H54 (cell line): ENCODE data around the gene YAP1.

Experiments used
- DNase-seq: peaks from one replicate; pipeline ENCODE4 v3.0.0; 2011; ENCODE audit warnings: low spot score, mixed read lengths; ENCODE audit not compliant: insufficient read length
- FAIRE-seq: peaks from 3 replicates; lab custom pipeline; 2011; peaks lifted over from hg19 to GRCh38; lab: Jason Lieb, UNC
- POLR2A ChIP-seq: IDR thresholded peaks from 2 replicates; pipeline ENCODE4 v1.6.1; 2011; ENCODE audit warnings: low read depth, mild to moderate bottlenecking, low read length

The YAP1 gene

GRCh38 chr11:102110761-102111010, 439 bp downstream of the YAP1 start:
- FAIRE-seq (no peak), DNase-seq (no peak)
- no peak for TF ChIP-seq POLR2A

- TF ChIP-seq POLR2A, result no peak
- DNase-seq, result peak; percentile 26
- FAIRE-seq, result no peak
These were observed 952 bp downstream of the YAP1 start for GRCh38 chr11:102111011-102111786.

- FAIRE-seq, result peak; percentile 95
- TF ChIP-seq POLR2A, result no peak
- DNase-seq, result peak; percentile 56
These were observed 1.7 kb downstream of the YAP1 start for GRCh38 chr11:102111787-102112508.

- FAIRE-seq, result no peak
- TF ChIP-seq POLR2A, result no peak
- no peak for DNase-seq
These were observed 2.2 kb downstream of the YAP1 start for GRCh38 chr11:102112509-102112821.

GRCh38 chr11:102114032-102114431, 3.8 kb downstream of the YAP1 start:
- no peak for FAIRE-seq
- no peak for TF ChIP-seq POLR2A
- no peak for DNase-seq

- DNase-seq, result no peak
These were observed 5.3 kb downstream of the YAP1 start for GRCh38 chr11:102115557-102115956.

GRCh38 chr11:102116453-102117205, 6.4 kb downstream of the YAP1 start:
- FAIRE-seq (no peak), DNase-seq (no peak)
- no peak for TF ChIP-seq POLR2A

More at GRCh38 chr11:102115557-102115956, 5.3 kb downstream of the YAP1 start:
- no peak for FAIRE-seq
- TF ChIP-seq POLR2A, result no peak

- FAIRE-seq (no peak), DNase-seq (no peak)
- no peak for TF ChIP-seq POLR2A
These were observed 7.3 kb downstream of the YAP1 start for GRCh38 chr11:102117472-102118113.

GRCh38 chr11:102118937-102119336, 8.7 kb downstream of the YAP1 start:
- DNase-seq, result no peak
- FAIRE-seq, result no peak
- no peak for TF ChIP-seq POLR2A

- FAIRE-seq (no peak), DNase-seq (no peak)
- TF ChIP-seq POLR2A, result no peak
These were observed 9.8 kb downstream of the YAP1 start for GRCh38 chr11:102119997-102120396.

- no peak for FAIRE-seq
- TF ChIP-seq POLR2A, result no peak
- DNase-seq, result no peak
These were observed 10.3 kb downstream of the YAP1 start for GRCh38 chr11:102120437-102120973.

- DNase-seq, result no peak
- FAIRE-seq, result no peak
- no peak for TF ChIP-seq POLR2A
These were observed 11.1 kb downstream of the YAP1 start for GRCh38 chr11:102121329-102121728.

GRCh38 chr11:102134597-102134996, 24.4 kb downstream of the YAP1 start:
- no peak for TF ChIP-seq POLR2A
- FAIRE-seq (no peak), DNase-seq (no peak)

- no peak for FAIRE-seq
- no peak for DNase-seq
- no peak for TF ChIP-seq POLR2A
These were observed 25.0 kb downstream of the YAP1 start for GRCh38 chr11:102135256-102135655.

GRCh38 chr11:102138223-102138622, 28.0 kb downstream of the YAP1 start:
- no peak for DNase-seq
- TF ChIP-seq POLR2A, result no peak
- FAIRE-seq, result no peak
